OCI-LY7 (cell line): ENCODE data around the gene IGFL3. TPM values are rescaled to one million over a fixed set of nuclear protein-coding genes. Genes with fewer than 3 reads are reported as not detected.

Experiments
- BruUV-seq: library from RNA; stranded (reverse); fragments of 400-500 nt; replicated peaks from 2 replicates; lab custom pipeline; 2021; lab: Mats Ljungman, UMichigan
- CTCF ChIA-PET: fragments of 300-600 bp; sonication (Branson Sonifier 250); formaldehyde crosslinking; loops from one replicate; lab custom pipeline; 2022; ENCODE audit warnings: antibody characterized with exemption; ENCODE audit not compliant: unreplicated experiment; lab: Charles Lee
- POLR2A ChIA-PET: fragments of 300-600 bp; sonication (Branson Sonifier 250); formaldehyde crosslinking; loops from one replicate; lab custom pipeline; 2022; ENCODE audit warnings: antibody characterized with exemption; lab: Charles Lee
- DNase-seq: peaks from one replicate; pipeline ENCODE4 v3.0.0-alpha.2; 2015; ENCODE audit warnings: low spot score
- H2AFZ ChIP-seq: fragments of 200-600 bp; sonication (generic), shearing (Covaris generic); 2 replicates; pipeline ENCODE4 v1.6.1; 2014; ENCODE audit warnings: mild to moderate bottlenecking, antibody characterized with exemption, low read length, moderate library complexity
- H3K27ac ChIP-seq: fragments of 200-600 bp; sonication (generic); 2 replicates; pipeline ENCODE4 v1.5.1; 2014; ENCODE audit warnings: mixed run types, low read depth, mild to moderate bottlenecking, moderate library complexity, low read length, inconsistent platforms; ENCODE audit not compliant: poor library complexity, severe bottlenecking
- H3K36me3 ChIP-seq: fragments of 200-600 bp; sonication (generic); 2 replicates; pipeline ENCODE4 v1.6.1; 2014; ENCODE audit warnings: mild to moderate bottlenecking, antibody characterized with exemption, low read length, moderate library complexity, mixed read lengths; ENCODE audit not compliant: insufficient read depth
- H3K4me1 ChIP-seq: fragments of 200-600 bp; sonication (generic); 2 replicates; pipeline ENCODE4 v1.5.1; 2014; ENCODE audit warnings: mild to moderate bottlenecking, low read length; ENCODE audit not compliant: insufficient read depth, poor library complexity, severe bottlenecking
- H3K4me2 ChIP-seq: fragments of 200-600 bp; sonication (generic); 2 replicates; pipeline ENCODE4 v1.6.1; 2014; ENCODE audit warnings: mild to moderate bottlenecking, low read length
- H3K4me3 ChIP-seq: fragments of 200-600 bp; sonication (generic); 2 replicates; pipeline ENCODE4 v1.5.1; 2014; ENCODE audit warnings: mild to moderate bottlenecking, low read depth, low read length; ENCODE audit not compliant: poor library complexity, severe bottlenecking
- H3K79me2 ChIP-seq: fragments of 200-600 bp; sonication (generic); 2 replicates; pipeline ENCODE4 v1.6.1; 2016; ENCODE audit warnings: low read depth, mild to moderate bottlenecking, low read length, moderate library complexity, mixed read lengths; ENCODE audit not compliant: insufficient read depth
- H3K9me2 ChIP-seq: fragments of 200-600 bp; sonication (generic); 2 replicates; pipeline ENCODE4 v1.6.1; 2016; ENCODE audit warnings: mild to moderate bottlenecking, low read length, mixed read lengths; ENCODE audit not compliant: insufficient read depth
- H3K9me3 ChIP-seq: fragments of 200-600 bp; sonication (generic); 2 replicates; pipeline ENCODE4 v1.6.1; 2014; ENCODE audit warnings: mild to moderate bottlenecking, mixed run types, low read length, mixed read lengths
- H4K20me1 ChIP-seq: fragments of 200-600 bp; sonication (generic); 2 replicates; pipeline ENCODE4 v1.6.1; 2014; ENCODE audit warnings: mild to moderate bottlenecking, antibody characterized with exemption, low read length, moderate library complexity, mixed read lengths; ENCODE audit not compliant: insufficient read depth
- CTCF ChIP-seq: fragments of 200-600 bp; sonication (generic); conservative IDR thresholded peaks from 2 replicates; pipeline ENCODE4 v1.5.1; 2014; ENCODE audit warnings: mild to moderate bottlenecking, antibody characterized with exemption, low read length, moderate library complexity, mixed read lengths
- EZH2phosphoT487 ChIP-seq: fragments of 200-600 bp; sonication (generic); IDR thresholded peaks from 2 replicates; pipeline ENCODE4 v1.6.1; 2018; ENCODE audit warnings: low read depth, borderline replicate concordance, mild to moderate bottlenecking, mixed run types, antibody characterized with exemption, low read length, moderate library complexity, mixed read lengths
- intact Hi-C: fragments of 100-400 bp; cut with micrococcal nuclease; formaldehyde crosslinking; loops from one replicate; pipeline ENCODE4 v1.10.0; 2022; ENCODE audit not compliant: unreplicated experiment
- total RNA-seq, 2 experiments: library from RNA; depleted of rRNA in 1 of 2; stranded (reverse); fragments of >200 nt in 1 of 2; shearing (Covaris generic) in 1 of 2; gene quantifications; 2 replicates each; pipeline ENCODE4 v1.2.3, GENCODE V29; 2014 to 2022

Gene IGFL3
- total RNA-seq, 2 experiments from 2014 or later: not detected

GRCh38 chr19:46118136-46118535, 6.4 kb downstream of the IGFL3 start:
- no peak overlapping the region for H3K4me3 ChIP-seq
- no peaks in the 10 kb centered on the region for H3K4me1 ChIP-seq
- DNase-seq: no peak
- intact Hi-C loops: no loop called here
- TF ChIP-seq EZH2phosphoT487 (no peak), CTCF (no peak)
- ChIA-PET POLR2A (no interaction called here), CTCF (no interaction called here)
- no peaks in the 10 kb centered on the region for H3K9me3 ChIP-seq
- no peaks in the 10 kb centered on the region for H3K79me2 ChIP-seq
- no peaks in the 10 kb centered on the region for H4K20me1 ChIP-seq
- no peak overlapping the region for H2AFZ ChIP-seq
- no peaks in the 10 kb centered on the region for H3K36me3 ChIP-seq
- no peak overlapping the region for H3K4me2 ChIP-seq
- H3K27ac ChIP-seq: no peak overlapping the region
- no TSS peak for BruUV-seq
- H3K9me2 ChIP-seq: no peaks in the 10 kb centered on the region

GRCh38 chr19:46116121-46116520, 8.4 kb downstream of the IGFL3 start:
- Histone ChIP-seq H3K4me1 (no peaks in the 10 kb centered on the region), H3K9me2 (no peaks in the 10 kb centered on the region), H3K9me3 (no peaks in the 10 kb centered on the region), H3K36me3 (no peaks in the 10 kb centered on the region), H3K27ac (no peak overlapping the region), H3K4me2 (no peak overlapping the region), H3K4me3 (no peak overlapping the region), H4K20me1 (no peaks in the 10 kb centered on the region), H3K79me2 (no peaks in the 10 kb centered on the region), H2AFZ (no peak overlapping the region)
- ChIA-PET CTCF (no interaction called here), POLR2A (no interaction called here)
- TF ChIP-seq CTCF (no peak), EZH2phosphoT487 (no peak)
- intact Hi-C loops: no loop called here
- DNase-seq: no peak
- no TSS peak for BruUV-seq

- no peaks in the 10 kb centered on the region for H3K4me1 ChIP-seq
- TF ChIP-seq CTCF: no peak
- TF ChIP-seq EZH2phosphoT487: no peak
- intact Hi-C loops: no loop called here
- H3K36me3 ChIP-seq: no peaks in the 10 kb centered on the region
- BruUV-seq: no TSS peak
- H3K79me2 ChIP-seq: no peaks in the 10 kb centered on the region
- no peak overlapping the region for H3K27ac ChIP-seq
- no peak overlapping the region for H3K4me3 ChIP-seq
- no peak for DNase-seq
- no peaks in the 10 kb centered on the region for H3K9me3 ChIP-seq
- no peak overlapping the region for H3K4me2 ChIP-seq
- H4K20me1 ChIP-seq: no peaks in the 10 kb centered on the region
- POLR2A ChIA-PET: no interaction called here
- CTCF ChIA-PET: no interaction called here
- no peak overlapping the region for H2AFZ ChIP-seq
- H3K9me2 ChIP-seq: no peaks in the 10 kb centered on the region
These were observed 8.9 kb downstream of the IGFL3 start for GRCh38 chr19:46115396-46116106.
